Measurements from ENCODE around the gene CCDC122.

Gene CCDC122

DNA sequence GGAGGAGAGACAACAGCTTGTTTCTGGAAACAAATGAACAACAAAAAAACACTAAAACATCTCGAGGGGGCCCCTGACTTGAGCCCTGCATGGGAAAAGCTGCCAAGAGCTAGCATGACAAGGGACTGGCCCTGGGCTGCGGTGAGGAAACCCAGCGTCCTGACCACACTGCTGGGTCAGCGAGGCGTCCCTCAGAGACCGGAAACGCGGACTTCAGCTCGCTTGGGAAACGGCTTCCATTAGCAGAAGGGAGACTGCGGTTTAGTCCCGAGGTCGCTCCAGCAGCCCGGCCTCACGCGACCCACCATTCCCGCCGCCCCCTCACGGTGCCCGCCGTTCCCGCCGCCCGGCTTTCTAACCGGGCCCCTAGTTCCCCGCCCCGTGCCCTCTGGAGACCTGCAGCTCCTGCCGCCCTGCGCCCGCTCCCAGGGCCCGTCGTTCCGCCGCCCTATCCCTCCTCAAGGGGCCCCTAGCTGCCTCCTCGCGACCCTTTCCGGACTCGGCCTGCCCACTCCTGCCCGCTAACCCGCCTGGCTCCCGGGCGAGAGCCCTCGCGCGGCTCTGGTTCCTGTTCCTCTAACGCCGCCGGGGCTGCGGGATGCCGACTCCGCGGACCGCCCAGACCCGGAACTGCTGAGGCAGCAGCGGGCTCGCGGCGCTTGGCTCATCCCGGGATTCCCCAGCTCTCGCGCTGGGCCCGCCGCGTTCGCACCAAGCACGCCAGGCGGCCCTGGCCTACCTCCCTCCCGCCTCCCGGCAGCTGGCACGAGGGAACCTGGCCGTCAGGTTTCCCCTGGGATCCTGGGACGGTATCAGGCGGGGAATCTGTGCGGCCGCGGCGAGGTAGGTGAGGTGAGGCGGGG, at the start of gene CCDC122:
TSS of gene CCDC122 (minus strand) at position 849 of the 863 bp plus-strand sequence. CDS start 10,364 bp downstream, outside the sequence.
- no peak for DNase-seq

GRCh38 chr13:43924549-43925245, 45.2 kb upstream of the CCDC122 start:
- DNase-seq, result no peak

- no peak for DNase-seq
These were observed 41.6 kb upstream of the CCDC122 start for GRCh38 chr13:43920965-43921674.

- DNase-seq, result no peak
These were observed 39.1 kb upstream of the CCDC122 start for GRCh38 chr13:43918636-43919035.

DNA sequence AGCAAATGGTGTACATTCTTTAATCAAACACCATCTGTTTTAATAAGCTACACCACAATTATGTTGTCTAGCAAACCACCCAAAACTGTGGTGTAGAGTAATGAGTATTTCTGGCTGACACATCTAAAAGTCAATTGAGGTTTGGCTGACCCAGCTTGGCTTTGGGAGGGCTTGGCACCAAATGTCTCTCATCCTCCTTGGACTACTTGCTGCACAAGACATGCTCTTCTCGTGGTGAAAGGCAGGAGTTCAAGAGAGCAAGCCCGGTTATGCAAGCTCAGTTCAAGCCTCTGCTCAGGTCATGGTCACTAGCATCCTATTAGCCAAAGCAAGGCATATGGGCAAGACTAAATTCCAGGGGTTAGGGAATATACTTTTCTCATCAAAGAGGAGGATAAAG, 37.3 kb upstream of the CCDC122 start:
- no peak for DNase-seq

GRCh38 chr13:43915451-43915850, 35.9 kb upstream of the CCDC122 start:
- no peak for DNase-seq

- DNase-seq, result no peak
These were observed 32.3 kb upstream of the CCDC122 start for GRCh38 chr13:43911871-43912270.

- no peak for DNase-seq
These were observed 31.7 kb upstream of the CCDC122 start for GRCh38 chr13:43911278-43911677.

DNA sequence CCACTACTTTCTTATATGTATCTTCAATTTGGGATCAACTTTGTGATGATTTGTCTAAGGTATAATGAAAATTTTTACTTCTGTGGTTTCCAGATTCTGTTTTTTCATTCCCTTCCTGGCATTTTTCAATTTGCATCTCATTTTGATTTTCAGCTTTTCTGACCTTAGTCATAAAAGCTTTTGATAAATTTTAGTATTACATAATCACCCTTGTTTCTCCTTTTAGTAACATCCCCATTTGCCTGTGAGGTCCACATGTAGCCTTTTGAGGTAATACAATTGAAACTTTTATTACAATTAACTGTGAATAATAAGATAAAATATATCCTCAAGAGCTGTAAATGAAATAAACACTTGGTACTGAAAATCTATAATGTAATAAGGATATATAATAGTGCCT, 31.3 kb upstream of the CCDC122 start:
- no peak for DNase-seq

- DNase-seq, result no peak
These were observed 28.9 kb upstream of the CCDC122 start for GRCh38 chr13:43908156-43909126.

DNA sequence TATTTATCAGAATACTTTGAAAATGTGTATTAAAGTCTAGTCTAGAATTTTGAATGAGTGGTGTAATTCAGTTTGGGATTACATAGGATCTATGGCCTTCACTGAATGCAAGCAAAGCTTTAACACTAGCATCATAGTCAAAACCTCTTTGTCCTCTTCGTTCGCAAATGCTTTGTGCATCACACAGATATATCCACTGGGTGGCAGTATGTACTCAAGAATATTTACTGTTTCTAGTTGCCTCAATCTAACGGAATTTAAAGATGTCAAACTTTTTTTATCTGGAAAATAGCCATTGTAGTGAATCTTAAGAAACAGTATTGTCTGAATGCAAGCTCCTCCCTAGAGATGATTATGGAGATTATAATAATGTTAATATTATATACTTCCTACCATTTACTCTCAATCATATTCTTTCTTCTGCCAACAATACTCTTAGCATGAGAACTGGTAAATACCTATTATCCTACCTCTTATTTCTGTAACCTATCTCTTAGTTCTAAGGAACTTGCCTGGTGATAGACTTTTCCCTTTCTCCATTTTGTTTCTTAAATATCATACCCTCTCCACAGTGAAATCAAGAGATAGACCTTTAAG, 26.0 kb upstream of the CCDC122 start:
- DNase-seq, result peak; percentile 23

DNA sequence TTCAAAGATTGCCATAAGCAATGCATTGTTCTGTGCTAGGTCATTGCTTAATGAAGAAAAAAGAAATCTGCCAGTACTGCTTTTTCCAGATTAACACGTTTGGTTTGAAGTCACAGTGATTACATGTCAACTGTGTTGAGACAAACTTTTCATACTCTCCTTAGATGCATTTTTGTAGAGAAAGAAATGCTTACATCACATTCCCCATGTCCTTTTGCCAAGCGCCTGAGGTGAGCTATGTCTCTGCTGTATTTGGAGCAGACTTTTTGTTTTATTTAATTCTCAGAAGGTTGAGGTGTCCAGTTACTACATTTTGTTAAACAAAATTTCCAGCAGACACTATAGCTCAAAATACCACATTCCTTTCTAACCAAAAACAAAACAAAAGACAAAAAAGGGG, 16.4 kb upstream of the CCDC122 start:
- DNase-seq, result no peak

- no peak for DNase-seq
These were observed 14.9 kb upstream of the CCDC122 start for GRCh38 chr13:43894438-43894837.

GRCh38 chr13:43884222-43884621, 4.7 kb upstream of the CCDC122 start:
- DNase-seq, result no peak

DNA sequence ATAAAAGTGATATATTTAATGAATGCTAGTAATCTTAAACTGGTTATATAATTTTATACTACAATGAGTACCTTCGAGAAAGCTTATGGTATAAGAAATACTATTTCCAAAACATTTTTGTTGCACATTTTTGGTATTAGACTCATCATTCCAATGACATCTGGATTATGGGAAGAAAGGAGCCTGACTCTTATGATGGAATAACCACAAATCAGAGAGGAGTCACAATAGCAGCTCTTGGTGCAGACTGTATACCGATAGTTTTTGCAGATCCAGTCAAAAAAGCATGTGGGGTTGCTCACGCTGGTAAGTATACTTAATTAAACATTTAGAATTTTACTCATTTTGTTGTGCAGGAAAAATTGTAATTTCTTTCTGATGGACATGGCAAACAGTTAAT, 4.1 kb upstream of the CCDC122 start:
- DNase-seq, result no peak

DNA sequence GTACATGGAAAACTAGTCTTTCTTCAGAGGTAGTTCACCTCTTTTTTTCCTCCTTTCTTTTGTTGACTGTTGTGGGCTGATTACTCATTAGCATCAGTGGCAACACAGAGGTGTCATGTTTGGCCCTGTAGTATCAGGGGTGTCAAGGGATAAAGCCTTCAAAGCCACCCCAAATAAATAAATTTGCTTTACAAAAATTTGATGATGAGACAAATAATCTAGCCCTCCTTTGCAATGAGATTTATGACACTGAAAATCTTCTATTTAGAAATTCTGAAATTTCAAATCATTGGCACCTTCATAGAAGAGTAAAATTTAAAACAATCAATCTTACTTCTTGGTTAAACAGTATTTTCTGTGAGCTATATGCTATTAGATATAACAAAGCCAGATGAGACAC, 2.0 kb upstream of the CCDC122 start:
- no peak for DNase-seq

- DNase-seq, result no peak
These were observed 1.4 kb upstream of the CCDC122 start for GRCh38 chr13:43880926-43881325.

DNA sequence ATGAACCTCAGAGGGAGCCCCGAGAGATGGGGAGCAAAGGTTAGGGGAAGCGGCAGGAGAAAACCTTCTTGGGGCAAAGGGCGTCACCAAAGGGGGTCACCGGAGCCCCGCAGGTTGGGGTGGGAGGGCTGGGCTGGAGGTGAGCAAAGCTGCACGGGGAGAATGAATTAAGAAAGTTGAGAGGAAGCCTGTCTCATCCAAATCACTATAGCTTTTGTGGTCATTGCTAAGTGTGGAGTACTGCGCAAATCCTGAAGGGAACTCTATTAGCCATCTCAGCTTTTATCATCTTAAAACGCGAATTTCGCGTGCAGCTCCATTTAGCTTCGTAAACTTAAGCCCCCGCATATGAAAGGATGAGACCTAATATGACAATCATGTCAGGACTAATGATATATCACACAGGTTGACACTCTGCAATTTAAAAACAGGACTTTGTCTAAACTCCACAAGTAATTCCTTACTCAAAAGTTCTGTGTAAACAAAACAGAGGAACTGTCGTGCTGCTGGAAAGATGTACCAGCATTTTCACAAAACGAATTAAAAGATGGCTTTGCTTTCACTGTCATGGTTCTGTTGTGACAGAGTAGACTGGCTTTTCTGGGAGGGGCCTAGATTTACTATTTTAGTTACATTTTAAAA, 795 bp upstream of the CCDC122 start:
- DNase-seq, result no peak

DNA sequence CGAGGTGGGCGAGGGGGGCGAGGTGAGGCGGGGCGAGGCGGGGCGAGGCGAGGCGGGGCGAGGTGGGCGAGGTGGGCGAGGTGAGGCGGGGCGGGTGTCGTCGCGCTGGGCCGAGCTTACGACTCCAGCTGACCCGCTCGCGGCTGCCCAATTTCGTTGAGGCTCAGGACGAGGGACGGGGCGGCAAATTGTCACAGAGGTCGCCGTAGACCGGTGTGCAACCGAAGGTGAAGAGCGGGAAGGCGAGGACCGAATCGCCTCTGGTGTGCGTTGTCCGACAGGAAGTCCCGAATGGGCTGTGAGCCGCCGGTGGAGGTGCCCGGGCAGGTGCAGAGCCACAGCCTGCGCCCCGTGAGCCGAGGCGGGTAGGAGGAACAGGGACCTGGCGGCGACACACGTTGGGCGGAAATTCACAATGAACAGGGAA, 228 bp upstream of the CCDC122 start, which contains the start of gene LACC1:
TSS of gene LACC1 (plus strand) at position 150 of the 427 bp plus-strand sequence. CDS start 1,082 bp downstream, outside the sequence.
- DNase-seq, result no peak

GRCh38 chr13:43877766-43878165, 1.8 kb downstream of the CCDC122 start:
- DNase-seq, result no peak

GRCh38 chr13:43877326-43877725, 2.2 kb downstream of the CCDC122 start:
- DNase-seq, result no peak
